ENCODE results near the gene HOXA10.
A peak's percentile ranks its signal among the peaks of the same experiment; 100 is the strongest.

The HOXA10 gene

GRCh38 chr7:27154901-27155815, 19.0 kb downstream of the HOXA10 start:
- no peak for DNase-seq

GRCh38 chr7:27154369-27154768, 19.8 kb downstream of the HOXA10 start:
- no peak for DNase-seq

GRCh38 chr7:27153526-27153925, 20.6 kb downstream of the HOXA10 start:
- DNase-seq = no peak

- DNase-seq = no peak
These were observed 21.2 kb downstream of the HOXA10 start for GRCh38 chr7:27152816-27153442.

GRCh38 chr7:27151931-27152815, 21.9 kb downstream of the HOXA10 start, which contains the start of gene HOXA3:
HOXA3 (minus strand) TSS chr7:27152583; CDS start chr7:27110640, 41,943 bp downstream.
- no peak for DNase-seq

- DNase-seq = no peak
These were observed 22.7 kb downstream of the HOXA10 start for GRCh38 chr7:27151341-27151930.

- peak; percentile 54 for DNase-seq
These were observed 23.4 kb downstream of the HOXA10 start for GRCh38 chr7:27150568-27151340.

GRCh38 chr7:27149842-27150567, 24.1 kb downstream of the HOXA10 start:
- DNase-seq = no peak

GRCh38 chr7:27148756-27149641, 25.1 kb downstream of the HOXA10 start:
- DNase-seq = no peak

GRCh38 chr7:27148031-27148755, 25.9 kb downstream of the HOXA10 start:
- no peak for DNase-seq

- no peak for DNase-seq
These were observed 26.7 kb downstream of the HOXA10 start, which contains the start of gene HOXA6 for GRCh38 chr7:27147199-27148030. HOXA6 (minus strand) TSS chr7:27147774; CDS start chr7:27147749, 25 bp downstream.

GRCh38 chr7:27146491-27147198, 27.5 kb downstream of the HOXA10 start:
- no peak for DNase-seq

GRCh38 chr7:27145914-27146412, 28.2 kb downstream of the HOXA10 start:
- no peak for DNase-seq

GRCh38 chr7:27145165-27145913, 28.8 kb downstream of the HOXA10 start:
- DNase-seq = no peak

GRCh38 chr7:27144781-27145164, 29.3 kb downstream of the HOXA10 start:
- no peak for DNase-seq

GRCh38 chr7:27143950-27144780, 30.0 kb downstream of the HOXA10 start:
- no peak for DNase-seq

Measured in activated effector memory CD4-positive, alpha-beta T cell treated with Interleukin-2 at 50 U/mL for 16 hours (primary cell).